K562 (cell line): ENCODE measurements around the gene TOX2. TPM values are rescaled to one million over a fixed set of nuclear protein-coding genes. Genes with fewer than 3 reads are reported as not detected.

ENCODE experiments used
- ATAC-seq: fragments of 200-7000 bp; cut with Tn5 transposase; 3 replicates; pipeline ENCODE4 v1.9.1; 2020; ENCODE audit warnings: moderate library complexity
- BruUV-seq: library from RNA; stranded (reverse); fragments of 400-500 nt; replicated peaks from 2 replicates; lab custom pipeline; 2021; lab: Mats Ljungman, UMichigan
- CTCF ChIA-PET: fragments of 300-600 bp; formaldehyde crosslinking; extraction: SDS; loops from one replicate; lab custom pipeline; 2021; ENCODE audit warnings: low intra/inter-chr PET ratio; lab: Yijun Ruan, JAX
- POLR2A ChIA-PET: fragments of 300-600, 350-650 bp; sonication (Branson Sonifier 250); formaldehyde crosslinking; extraction: SDS; loops from one replicate; lab custom pipeline; 2021; ENCODE audit warnings: antibody characterized with exemption, inconsistent platforms; lab: Yijun Ruan, JAX
- DNase-seq, 4 experiments: peaks; one replicate each; pipeline versions ENCODE4 v3.0.0 to v3.0.0-alpha.2; 2011 to 2018; ENCODE audit warnings: low spot score in 3 of 4, mixed read lengths in 3 of 4; ENCODE audit errors: extremely low read depth in 1 of 4
- FAIRE-seq: peaks from 2 replicates; lab custom pipeline; 2011; peaks lifted over from hg19 to GRCh38; lab: Jason Lieb, UNC
- H2AFZ ChIP-seq: 2 replicates; pipeline ENCODE4 v1.6.0; 2011; ENCODE audit warnings: low read depth, low read length, control low read depth, inconsistent platforms
- H3K27ac ChIP-seq: fragments of 200-600 bp; 3 replicates; pipeline ENCODE4 v1.8.0; 2011; ENCODE audit warnings: low read depth, mild to moderate bottlenecking, control low read depth, inconsistent platforms, low read length, moderate library complexity, mixed read lengths; ENCODE audit errors: extremely low read depth
- H3K27me3 ChIP-seq, 2 experiments: fragments of 300-600 bp in 1 of 2; 2 replicates in 1 of 2; 3 replicates in 1 of 2; pipeline versions ENCODE4 v1.6.0 to v1.8.0; 2011; ENCODE audit warnings: inconsistent platforms in 2 of 2, low read length in 2 of 2, mild to moderate bottlenecking in 1 of 2, mixed read lengths in 1 of 2, moderate library complexity in 1 of 2; ENCODE audit not compliant: control insufficient read depth in 2 of 2, insufficient read depth in 2 of 2
- H3K36me3 ChIP-seq: fragments of 300-600 bp; 3 replicates; pipeline ENCODE4 v1.8.0; 2011; ENCODE audit warnings: mild to moderate bottlenecking, low read length, inconsistent platforms; ENCODE audit not compliant: control insufficient read depth, insufficient read depth
- H3K4me1 ChIP-seq, 2 experiments: fragments of 200-600 bp in 1 of 2; replicated peaks in 1 of 2; 2 replicates in 1 of 2; 3 replicates in 1 of 2; pipeline versions ENCODE4 v1.5.1 to v1.8.0; 2011; ENCODE audit warnings: inconsistent platforms in 2 of 2, low read length in 2 of 2, mild to moderate bottlenecking in 1 of 2, mixed read lengths in 1 of 2, moderate library complexity in 1 of 2; ENCODE audit not compliant: control insufficient read depth in 2 of 2, insufficient read depth in 2 of 2
- H3K4me2 ChIP-seq: 2 replicates; pipeline ENCODE4 v1.6.1; 2011; ENCODE audit warnings: low read length, control low read depth, inconsistent platforms, mixed read lengths; ENCODE audit not compliant: insufficient read depth
- H3K4me3 ChIP-seq: fragments of 200-600 bp; sonication (generic), shearing (Covaris generic); 2 replicates; pipeline ENCODE4 v1.5.1; 2016; ENCODE audit warnings: control low read depth, inconsistent platforms
- H3K79me2 ChIP-seq: fragments of 200-600 bp; 3 replicates; pipeline ENCODE4 v1.8.0; 2011; ENCODE audit warnings: low read length, inconsistent platforms; ENCODE audit not compliant: control insufficient read depth, insufficient read depth
- H3K9ac ChIP-seq, 2 experiments: 2 replicates each; pipeline versions ENCODE4 v1.6.0 to v1.6.1; 2011; ENCODE audit warnings: low read depth in 2 of 2, low read length in 2 of 2, control low read depth in 1 of 2, inconsistent platforms in 1 of 2, mild to moderate bottlenecking in 1 of 2, mixed read lengths in 1 of 2; ENCODE audit not compliant: insufficient read depth in 1 of 2
- H3K9me1 ChIP-seq: one replicate; pipeline ENCODE4 v1.6.0; 2011; ENCODE audit warnings: inconsistent platforms, mild to moderate bottlenecking, low read length, moderate library complexity; ENCODE audit not compliant: control insufficient read depth, insufficient read depth
- H3K9me3 ChIP-seq: replicated peaks from 2 replicates; pipeline ENCODE4 v1.5.1; 2011; ENCODE audit warnings: low read depth, low read length, inconsistent platforms; ENCODE audit not compliant: control insufficient read depth, insufficient read depth
- H4K20me1 ChIP-seq: replicated peaks from 2 replicates; pipeline ENCODE4 v1.6.1; 2011; ENCODE audit warnings: low read length, inconsistent platforms, mixed read lengths; ENCODE audit not compliant: control insufficient read depth, insufficient read depth
- EP400 ChIP-seq: fragments of 450-650 bp; IDR thresholded peaks from 2 replicates; pipeline ENCODE4 v1.6.1; 2017; ENCODE audit warnings: antibody characterized with exemption, mild to moderate bottlenecking, moderate library complexity
- FOXM1 ChIP-seq, 2 experiments: fragments of 450-650 bp in 1 of 2; sonication (generic) in 1 of 2; formaldehyde crosslinking in 1 of 2; IDR thresholded peaks; 2 replicates each; pipeline versions ENCODE4 v1.6.1 to v1.9.0; 2017 to 2022; ENCODE audit warnings: low read depth in 2 of 2, mild to moderate bottlenecking in 2 of 2, missing genetic modification reagents in 1 of 2, moderate library complexity in 1 of 2
- ZNF140 ChIP-seq: fragments of 250-450 bp; sonication (Bioruptor Pico); IDR thresholded peaks from 2 replicates; pipeline ENCODE4 v1.8.0; 2021; ENCODE audit warnings: moderate library complexity, mild to moderate bottlenecking, inconsistent platforms
- WGBS: fragments of 100-300 bp; shearing (Covaris generic); methylation state at CpG from one replicate; pipeline ENCODE4 v1.1.6; 2016; ENCODE audit warnings: low coverage, mixed read lengths; ENCODE audit not compliant: insufficient coverage; ENCODE audit errors: missing lambda C conversion rate; 5-methylcytosine and 5-hydroxymethylcytosine counted together
- in situ Hi-C: fragments of 300-500 bp; cut with MboI; formaldehyde crosslinking; loops from 4 replicates; pipeline ENCODE4 v1.15.0; 2018; ENCODE audit warnings: inconsistent platforms, mixed read lengths
- intact Hi-C: fragments of 100-400 bp; cut with micrococcal nuclease; formaldehyde crosslinking; loops from 2 replicates; pipeline ENCODE4 v1.14.2; 2022
- polyA plus RNA-seq, 8 experiments: library from polyadenylated mRNA; depleted of rRNA in 4 of 8; stranded (reverse) in 5 of 8; unstranded in 3 of 8; fragments of >200 nt; fragmentation: Nextera tagmentation in 2 of 8; fragmentation: Illumina TruSeq in 1 of 8; extraction: Ambion mirVana in 2 of 8; extraction: Trizol in 1 of 8; gene quantifications; 2 replicates each; pipeline versions ENCODE4 v1.2.1 to v1.2.3, GENCODE V29; 2011 to 2014; ENCODE audit warnings: inconsistent platforms in 1 of 8, missing spikeins in 1 of 8
- total RNA-seq, 7 experiments: library from RNA; depleted of rRNA in 6 of 7; stranded (reverse); fragments of >200 nt in 6 of 7; fragmentation: Illumina TruSeq in 2 of 7; extraction: Trizol in 2 of 7; gene quantifications; 2 replicates each; pipeline versions ENCODE4 v1.2.1 to v1.2.3, GENCODE V29; 2011 to 2021; ENCODE audit warnings: low replicate concordance in 1 of 7
- TF ChIP-seq, protein P1 (sequence below): fragments of 200-800 bp; sonication (Bioruptor generic); IDR thresholded peaks from 2 replicates; pipeline ENCODE4 v1.6.1; 2017; ENCODE audit warnings: missing genetic modification characterization, missing compliant biosample characterization
- TF ChIP-seq, protein P2 (sequence below): fragments of 250-450 bp; sonication (Bioruptor Pico); IDR thresholded peaks from 2 replicates; pipeline ENCODE4 v1.8.0; 2022; ENCODE audit warnings: inconsistent platforms, mild to moderate bottlenecking, moderate library complexity, borderline replicate concordance

Gene TOX2
- total and polyA plus RNA-seq, 9 of the 15 experiments (the other 6 are each of a cell fraction or from before 2014, with no cell fraction given) = not detected

DNA sequence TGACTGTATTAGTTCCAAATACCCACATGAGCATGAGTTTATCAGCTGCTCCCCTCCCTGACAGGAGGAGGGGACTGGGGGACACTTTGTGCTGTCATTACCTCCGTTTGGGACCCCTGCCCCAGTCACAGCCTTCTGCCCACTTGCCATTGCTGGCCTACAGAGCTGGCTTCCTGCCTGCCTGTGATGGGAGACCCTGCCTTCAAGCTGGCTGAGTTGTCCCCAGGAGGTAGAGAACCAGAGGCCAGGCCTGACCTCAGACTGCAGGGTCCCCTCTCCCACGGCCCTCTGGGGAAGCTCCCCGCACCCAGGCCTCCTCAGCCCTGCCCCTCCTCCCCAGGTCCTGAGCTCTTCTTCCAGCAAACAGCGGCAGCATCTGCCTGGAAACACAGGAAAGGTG lies 166.8 kb downstream of the TOX2 start:
- Histone ChIP-seq H2AFZ (no peak overlapping the region), H3K9ac (no peak overlapping the region), H3K27ac (no peak overlapping the region), H3K9me1 (no peaks in the 10 kb centered on the region), H3K36me3 (no peaks in the 10 kb centered on the region), H3K4me2 (no peak overlapping the region), H4K20me1 (peaks cover 6% of the 10 kb centered on the region; the same call in 1 of the 2 replicates), H3K27me3 (peaks cover 8 to 45% of the 10 kb centered on the region in 2 experiments; a peak in 4 of 5 replicates), H3K9me3 (no peaks in the 10 kb centered on the region), H3K4me1 (no peaks in the 10 kb centered on the region), H3K79me2 (no peaks in the 10 kb centered on the region), H3K4me3 (no peak overlapping the region)
- ATAC-seq (no peak), FAIRE-seq (no peak), DNase-seq (no peak)
- in situ Hi-C loops (loop anchor here (5.0 to 10.0 kb wide), 3 partner anchors 329 to 634 kb away; no protein-coding TSS in a partner anchor), intact Hi-C loops (loop anchor here (5.0 to 10.0 kb wide), 2 partner anchors 234 to 547 kb away; no protein-coding TSS in a partner anchor)
- BruUV-seq = no TSS peak
- 0% methylated on average over 4 of the region's 4 CpGs for WGBS
- ChIA-PET CTCF (interaction anchor here (0.6 to 3.2 kb wide), 6 partner anchors 35 to 632 kb away, joined by 3 to 28 read pairs (median 8); no protein-coding TSS in a partner anchor), POLR2A (no interaction called here)
- TF ChIP-seq ZNF140 (CRISPR knock-in tag) (no peak), EP400 (no peak), FOXM1 (IDR thresholded peaks at IDR 0.05; ENCODE audit: low read depth) (no peak), FOXM1 (CRISPR knock-in tag; IDR thresholded peaks at IDR 0.05; ENCODE audit: low read depth) (no peak)
- TF ChIP-seq, protein P1, sequence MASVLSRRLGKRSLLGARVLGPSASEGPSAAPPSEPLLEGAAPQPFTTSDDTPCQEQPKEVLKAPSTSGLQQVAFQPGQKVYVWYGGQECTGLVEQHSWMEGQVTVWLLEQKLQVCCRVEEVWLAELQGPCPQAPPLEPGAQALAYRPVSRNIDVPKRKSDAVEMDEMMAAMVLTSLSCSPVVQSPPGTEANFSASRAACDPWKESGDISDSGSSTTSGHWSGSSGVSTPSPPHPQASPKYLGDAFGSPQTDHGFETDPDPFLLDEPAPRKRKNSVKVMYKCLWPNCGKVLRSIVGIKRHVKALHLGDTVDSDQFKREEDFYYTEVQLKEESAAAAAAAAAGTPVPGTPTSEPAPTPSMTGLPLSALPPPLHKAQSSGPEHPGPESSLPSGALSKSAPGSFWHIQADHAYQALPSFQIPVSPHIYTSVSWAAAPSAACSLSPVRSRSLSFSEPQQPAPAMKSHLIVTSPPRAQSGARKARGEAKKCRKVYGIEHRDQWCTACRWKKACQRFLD (CRISPR knock-in tag) = no peak
- TF ChIP-seq, protein P2, sequence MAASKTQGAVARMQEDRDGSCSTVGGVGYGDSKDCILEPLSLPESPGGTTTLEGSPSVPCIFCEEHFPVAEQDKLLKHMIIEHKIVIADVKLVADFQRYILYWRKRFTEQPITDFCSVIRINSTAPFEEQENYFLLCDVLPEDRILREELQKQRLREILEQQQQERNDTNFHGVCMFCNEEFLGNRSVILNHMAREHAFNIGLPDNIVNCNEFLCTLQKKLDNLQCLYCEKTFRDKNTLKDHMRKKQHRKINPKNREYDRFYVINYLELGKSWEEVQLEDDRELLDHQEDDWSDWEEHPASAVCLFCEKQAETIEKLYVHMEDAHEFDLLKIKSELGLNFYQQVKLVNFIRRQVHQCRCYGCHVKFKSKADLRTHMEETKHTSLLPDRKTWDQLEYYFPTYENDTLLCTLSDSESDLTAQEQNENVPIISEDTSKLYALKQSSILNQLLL = no peak
